Activated naive CD8-positive, alpha-beta T cell treated with anti-CD3 and anti-CD28 coated beads, Interleukin-2, amount 10 ng/mL, durations not matched to agents 7 days and 5 days (primary cell): ENCODE measurements around the gene CIAO3. TPM values are rescaled to one million over a fixed set of nuclear protein-coding genes. Genes with fewer than 3 reads are reported as not detected.
A peak's percentile ranks its signal among the peaks of the same experiment; 100 is the strongest.

Experiments used
- ATAC-seq: fragments of 150-1000 bp; cut with Tn5 transposase; one replicate; pipeline ENCODE4 v1.10.0; 2021; ENCODE audit warnings: low read depth, moderate library complexity
- POLR2A ChIA-PET: fragments of 350-600 bp; sonication (Branson Sonifier 250); formaldehyde crosslinking; loops from one replicate; lab custom pipeline; 2021; ENCODE audit warnings: antibody characterized with exemption; lab: Charles Lee
- DNase-seq: peaks from one replicate; pipeline ENCODE4 v3.0.0; 2021
- H3K27ac Mint-ChIP-seq: one replicate; pipeline ENCODE4 v1.8.0; 2022; ENCODE audit warnings: mild to moderate bottlenecking, mixed read lengths
- H3K27me3 Mint-ChIP-seq: one replicate; pipeline ENCODE4 v1.8.0; 2022; ENCODE audit warnings: mild to moderate bottlenecking, moderate library complexity, mixed read lengths
- H3K36me3 Mint-ChIP-seq: one replicate; pipeline ENCODE4 v1.8.0; 2021; ENCODE audit warnings: mild to moderate bottlenecking, mixed read lengths
- H3K4me1 Mint-ChIP-seq: one replicate; pipeline ENCODE4 v1.8.0; 2021; ENCODE audit warnings: mixed read lengths
- H3K4me3 Mint-ChIP-seq: one replicate; pipeline ENCODE4 v1.8.0; 2022; ENCODE audit warnings: mild to moderate bottlenecking, moderate library complexity, mixed read lengths
- H3K9me3 Mint-ChIP-seq: one replicate; pipeline ENCODE4 v1.8.0; 2021; ENCODE audit warnings: mixed read lengths
- total RNA-seq, 2 experiments: library from RNA; stranded (reverse); gene quantifications; one replicate each; pipeline ENCODE4 v1.2.3, GENCODE V29; 2021

The CIAO3 gene
- total RNA-seq, 2 experiments from 2014 or later, result 39.6 to 42.4 TPM

DNA sequence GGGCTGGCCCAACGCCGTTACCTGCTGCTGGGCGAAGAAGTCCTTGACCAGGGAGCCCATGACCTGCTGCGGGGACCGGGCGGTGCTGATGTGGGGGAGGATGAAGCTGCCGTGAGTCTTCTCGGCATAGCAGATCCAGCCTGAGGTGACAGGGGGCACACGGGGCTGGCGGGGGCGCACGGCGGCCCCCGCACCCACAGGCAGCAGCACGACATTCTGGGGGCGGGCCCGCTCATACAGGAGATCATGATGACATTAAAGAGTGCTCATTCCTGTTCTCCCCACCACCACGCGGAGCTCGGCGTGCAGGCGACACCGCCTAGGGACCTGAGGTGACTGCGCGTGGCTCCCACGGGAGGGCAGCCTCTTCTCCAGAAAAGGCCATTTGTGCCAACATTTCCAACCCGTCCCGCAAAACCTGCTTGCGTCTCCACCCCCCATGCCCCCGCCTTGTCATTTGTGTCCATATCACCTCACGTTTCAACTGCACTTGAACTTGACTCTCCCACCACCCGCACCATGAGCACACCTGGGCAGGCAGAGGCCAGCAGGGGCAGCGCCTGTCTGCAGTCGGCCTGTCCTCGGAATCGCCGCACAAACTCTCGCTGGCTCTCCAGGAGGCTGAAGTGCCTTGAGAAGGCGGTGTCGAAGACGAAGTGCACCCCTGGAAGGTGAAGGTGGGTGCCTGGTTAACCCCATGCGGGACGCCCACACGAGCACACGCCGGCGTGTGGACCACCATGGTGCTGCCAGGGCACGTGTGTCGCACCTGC, 6.4 kb downstream of the CIAO3 start:
- POLR2A ChIA-PET, result no interaction called here
- Mint-ChIP-seq H3K27ac (no peak overlapping the region), H3K4me3 (no peak overlapping the region), H3K4me1 (peaks cover 6% of the 10 kb centered on the region), H3K27me3 (no peaks in the 10 kb centered on the region), H3K36me3 (peaks cover 6% of the 10 kb centered on the region), H3K9me3 (no peaks in the 10 kb centered on the region)
- DNase-seq (no peak), ATAC-seq (no peak)

DNA sequence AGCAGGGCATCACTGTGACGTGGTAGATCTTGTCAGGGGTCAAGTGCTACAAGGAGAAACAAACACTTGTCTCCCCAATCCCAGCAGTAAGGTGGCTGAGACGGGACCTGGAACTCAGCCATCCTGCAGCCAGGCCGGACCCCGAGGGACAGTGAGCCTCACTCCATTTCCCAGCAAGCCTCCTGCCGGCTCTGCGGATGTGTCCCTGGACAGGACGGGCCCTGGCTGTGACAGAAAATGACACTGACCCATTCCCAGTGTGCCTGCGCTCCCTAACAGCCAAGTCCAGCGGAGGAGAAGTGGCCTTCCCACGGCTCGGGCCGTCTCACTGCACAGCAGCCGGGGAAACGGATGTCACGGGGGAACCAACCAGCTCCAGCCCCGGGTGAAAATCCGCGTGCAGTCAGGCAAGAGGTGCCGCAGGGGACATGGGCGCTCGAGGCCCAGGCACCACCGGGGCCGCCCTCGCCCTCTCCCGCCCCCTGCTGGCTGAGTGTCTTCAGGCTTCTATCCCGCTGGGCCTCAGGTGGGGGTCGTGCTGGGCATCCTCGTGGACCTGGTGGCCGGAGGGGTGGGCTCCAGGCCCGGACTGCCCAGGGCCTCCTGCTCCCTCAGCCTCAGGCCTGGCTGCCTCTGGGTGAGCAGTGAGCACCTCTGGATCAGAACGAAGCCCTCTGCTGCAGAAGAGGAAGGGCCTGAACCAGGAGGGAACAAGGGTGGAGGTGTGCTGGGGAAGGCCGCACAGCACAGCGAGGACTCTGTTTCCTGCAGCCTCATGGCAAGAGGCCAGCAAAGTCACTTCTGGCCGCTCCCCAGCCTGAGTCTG, 7.2 kb downstream of the CIAO3 start:
- peaks cover 4% of the 10 kb centered on the region for H3K4me1 Mint-ChIP-seq
- no peaks in the 10 kb centered on the region for H3K27me3 Mint-ChIP-seq
- no peak for ATAC-seq

GRCh38 chr16:732936-733335, 7.9 kb downstream of the CIAO3 start:
- Mint-ChIP-seq H3K4me3 (no peak overlapping the region), H3K4me1 (peaks cover 4% of the 10 kb centered on the region), H3K27me3 (no peaks in the 10 kb centered on the region), H3K9me3 (no peaks in the 10 kb centered on the region), H3K27ac (no peak overlapping the region), H3K36me3 (peaks cover 4% of the 10 kb centered on the region)
- POLR2A ChIA-PET, result interaction anchor here (1.8 kb wide), 1 partner anchor 11 kb away, joined by 5 read pairs; the partner anchor contains the start of gene ANTKMT
- no peak for DNase-seq
- ATAC-seq, result no peak

More for the DNA sequence above, 7.2 kb downstream of the CIAO3 start:
- no peak overlapping the region for H3K4me3 Mint-ChIP-seq
- peak; percentile 67 for DNase-seq
- POLR2A ChIA-PET, result no interaction called here
- H3K36me3 Mint-ChIP-seq, result peaks cover 6% of the 10 kb centered on the region
- no peak overlapping the region for H3K27ac Mint-ChIP-seq
- H3K9me3 Mint-ChIP-seq, result no peaks in the 10 kb centered on the region

GRCh38 chr16:732332-732731, 8.5 kb downstream of the CIAO3 start:
- DNase-seq (no peak), ATAC-seq (no peak)
- H3K9me3 Mint-ChIP-seq, result no peaks in the 10 kb centered on the region
- peaks cover 4% of the 10 kb centered on the region for H3K36me3 Mint-ChIP-seq
- H3K4me3 Mint-ChIP-seq, result no peak overlapping the region
- no peaks in the 10 kb centered on the region for H3K27me3 Mint-ChIP-seq
- POLR2A ChIA-PET, result interaction anchor here (1.8 kb wide), 1 partner anchor 11 kb away, joined by 5 read pairs; the partner anchor contains the start of gene ANTKMT
- peaks cover 2% of the 10 kb centered on the region for H3K4me1 Mint-ChIP-seq
- no peak overlapping the region for H3K27ac Mint-ChIP-seq

DNA sequence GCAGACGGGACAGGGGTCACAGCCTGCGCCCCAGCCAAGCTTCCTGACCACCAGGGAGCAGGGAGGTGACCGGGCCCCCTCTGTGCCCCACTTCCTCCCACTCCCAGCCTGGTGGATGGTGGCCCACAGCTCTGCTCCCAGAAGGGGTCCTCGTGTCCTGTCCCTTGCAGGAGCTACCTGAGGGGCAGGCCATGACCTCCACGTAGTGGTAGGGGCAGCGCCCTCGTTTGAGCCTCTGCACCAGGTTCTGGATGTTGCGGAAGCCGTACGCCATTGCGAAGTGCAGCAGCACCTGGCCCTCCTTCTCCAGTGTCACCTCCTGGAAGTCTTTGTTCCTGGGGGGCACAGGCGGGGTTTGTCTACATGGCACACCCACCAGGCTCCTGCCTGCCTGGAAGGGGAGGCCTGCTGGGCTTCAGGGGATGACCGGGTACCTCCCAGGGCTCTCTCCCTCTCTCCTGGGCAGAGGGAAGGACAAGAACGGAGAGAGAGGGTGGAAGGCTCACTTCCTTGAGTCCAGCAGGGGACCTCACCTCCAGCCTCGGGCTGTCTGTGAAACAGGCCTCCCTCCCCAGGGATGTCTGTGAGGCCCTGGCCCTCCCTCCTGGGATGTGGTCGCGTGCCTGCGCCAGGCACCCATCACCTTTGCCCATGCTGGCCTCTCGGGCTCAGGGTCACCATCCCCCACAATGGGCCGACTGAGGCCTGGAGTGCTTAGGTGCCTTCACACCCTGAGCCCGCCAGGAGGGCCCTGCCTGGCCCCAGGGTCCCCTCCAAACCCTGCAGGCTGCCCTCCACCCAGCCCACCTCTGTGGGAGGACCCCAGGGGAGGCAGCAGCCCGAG, 9.9 kb downstream of the CIAO3 start:
- H3K9me3 Mint-ChIP-seq, result no peaks in the 10 kb centered on the region
- peaks cover 2% of the 10 kb centered on the region for H3K4me1 Mint-ChIP-seq
- ATAC-seq (no peak), DNase-seq (no peak)
- POLR2A ChIA-PET, result interaction anchor here (1.1 to 1.8 kb wide), 3 partner anchors 9 to 10 kb away, joined by 5 read pairs; partner anchors contain the start of genes ANTKMT and CIAO3
- H3K36me3 Mint-ChIP-seq, result peaks cover 2% of the 10 kb centered on the region
- H3K4me3 Mint-ChIP-seq, result no peak overlapping the region
- no peak overlapping the region for H3K27ac Mint-ChIP-seq
- no peaks in the 10 kb centered on the region for H3K27me3 Mint-ChIP-seq

GRCh38 chr16:729768-730665, 10.8 kb downstream of the CIAO3 start:
- H3K4me3 Mint-ChIP-seq, result no peak overlapping the region
- POLR2A ChIA-PET, result interaction anchor here (1.1 to 1.3 kb wide), 2 partner anchors 9 to 11 kb away, joined by 5 read pairs; partner anchors contain the start of genes ANTKMT and CIAO3
- no peaks in the 10 kb centered on the region for H3K27me3 Mint-ChIP-seq
- H3K4me1 Mint-ChIP-seq, result no peaks in the 10 kb centered on the region
- H3K9me3 Mint-ChIP-seq, result no peaks in the 10 kb centered on the region
- peak; percentile 41 for DNase-seq
- no peak overlapping the region for H3K27ac Mint-ChIP-seq
- no peak for ATAC-seq
- no peaks in the 10 kb centered on the region for H3K36me3 Mint-ChIP-seq

- Mint-ChIP-seq H3K36me3 (no peaks in the 10 kb centered on the region), H3K4me1 (no peaks in the 10 kb centered on the region)
- POLR2A ChIA-PET, result interaction anchor here (1.1 to 1.5 kb wide), 4 partner anchors 8 to 13 kb away, joined by 5 to 7 read pairs (median 5); partner anchors contain the start of genes ANTKMT and CIAO3
Measured at GRCh38 chr16:728890-729744, 11.7 kb downstream of the CIAO3 start.

GRCh38 chr16:728131-728889, 12.5 kb downstream of the CIAO3 start:
- peak; percentile 55 for ATAC-seq
- Mint-ChIP-seq H3K4me1 (no peaks in the 10 kb centered on the region), H3K27ac (no peak overlapping the region), H3K36me3 (no peaks in the 10 kb centered on the region), H3K4me3 (peak overlapping the region; percentile 40), H3K27me3 (no peaks in the 10 kb centered on the region), H3K9me3 (no peaks in the 10 kb centered on the region)
- DNase-seq, result peak; percentile 77
- POLR2A ChIA-PET, result interaction anchor here (1.0 to 2.3 kb wide), 4 partner anchors 9 to 15 kb away, joined by 3 to 13 read pairs (median 6); partner anchors contain the start of gene CIAO3

More at GRCh38 chr16:728890-729744, 11.7 kb downstream of the CIAO3 start:
- ATAC-seq (no peak), DNase-seq (peak; percentile 34)
- peak overlapping the region; percentile 40 for H3K4me3 Mint-ChIP-seq
- H3K27ac Mint-ChIP-seq, result no peak overlapping the region
- H3K27me3 Mint-ChIP-seq, result no peaks in the 10 kb centered on the region
- no peaks in the 10 kb centered on the region for H3K9me3 Mint-ChIP-seq

GRCh38 chr16:727291-727977, 13.4 kb downstream of the CIAO3 start:
- POLR2A ChIA-PET, result interaction anchor here (1.0 to 2.3 kb wide), 3 partner anchors 11 to 14 kb away, joined by 3 to 13 read pairs (median 5); partner anchors contain the start of gene CIAO3
- Mint-ChIP-seq H3K9me3 (no peaks in the 10 kb centered on the region), H3K27ac (no peak overlapping the region), H3K36me3 (no peaks in the 10 kb centered on the region), H3K4me1 (no peaks in the 10 kb centered on the region), H3K4me3 (peak overlapping the region; percentile 39), H3K27me3 (no peaks in the 10 kb centered on the region)
- ATAC-seq (peak; percentile 31), DNase-seq (no peak)
